CD4-positive, alpha-beta T cell (primary cell): ENCODE data around the gene PHKB. TPM values are rescaled to one million over a fixed set of nuclear protein-coding genes. Genes with fewer than 3 reads are reported as not detected.

Experiments
- ATAC-seq: fragments of 200-7000 bp; cut with Tn5 transposase; one replicate; pipeline ENCODE4 v1.10.0; 2022; ENCODE audit warnings: mild to moderate bottlenecking; ENCODE audit not compliant: poor library complexity
- CTCF ChIA-PET: fragments of 350-600 bp; sonication (Branson Sonifier 250); formaldehyde crosslinking; loops from one replicate; lab custom pipeline; 2021; ENCODE audit warnings: antibody characterized with exemption, inconsistent platforms; lab: Charles Lee
- POLR2A ChIA-PET: fragments of 350-600 bp; sonication (Branson Sonifier 250); formaldehyde crosslinking; loops from one replicate; lab custom pipeline; 2021; ENCODE audit warnings: antibody characterized with exemption, inconsistent platforms; lab: Charles Lee
- DNase-seq, 14 experiments: peaks; one replicate each; pipeline ENCODE4 v3.0.0-alpha.2; 2013 to 2020; ENCODE audit warnings: mixed read lengths in 2 of 14
- H3K27ac ChIP-seq, 2 donors: one replicate each; pipeline versions ENCODE4 v1.5.1 to v1.7.0; 2013; ENCODE audit warnings: low read length in 2 of 2, low read depth in 1 of 2, mild to moderate bottlenecking in 1 of 2
- H3K27me3 ChIP-seq, 2 experiments: 1 replicate in 1 of 2; 2 replicates in 1 of 2; pipeline versions ENCODE4 v1.6.1 to v1.7.0; 2013; ENCODE audit warnings: low read length in 2 of 2, control low read depth in 1 of 2, mild to moderate bottlenecking in 1 of 2, moderate library complexity in 1 of 2; ENCODE audit not compliant: insufficient read depth in 2 of 2, control insufficient read depth in 1 of 2
- H3K36me3 ChIP-seq: one replicate; pipeline ENCODE4 v1.6.1; 2013; ENCODE audit warnings: low read length, control low read depth; ENCODE audit not compliant: insufficient read depth
- H3K4me1 ChIP-seq: one replicate; pipeline ENCODE4 v1.6.1; 2013; ENCODE audit warnings: low read length, control low read depth; ENCODE audit not compliant: insufficient read depth
- H3K4me3 ChIP-seq: one replicate; pipeline ENCODE4 v1.5.1; 2013; ENCODE audit warnings: mild to moderate bottlenecking, low read length, moderate library complexity
- H3K9me3 ChIP-seq, 2 experiments: 1 replicate in 1 of 2; 2 replicates in 1 of 2; pipeline versions ENCODE4 v1.6.1 to v1.7.0; 2013; ENCODE audit warnings: low read length in 2 of 2, mild to moderate bottlenecking in 2 of 2, control low read depth in 1 of 2, moderate library complexity in 1 of 2; ENCODE audit not compliant: control insufficient read depth in 1 of 2, insufficient read depth in 1 of 2
- H3K27ac Mint-ChIP-seq: one replicate; pipeline ENCODE4 v1.8.0; 2020; ENCODE audit warnings: mixed read lengths
- H3K27me3 Mint-ChIP-seq: one replicate; pipeline ENCODE4 v1.8.0; 2021; ENCODE audit warnings: mixed read lengths
- H3K36me3 Mint-ChIP-seq: one replicate; pipeline ENCODE4 v1.8.0; 2021; ENCODE audit warnings: low read depth, mixed read lengths
- H3K4me1 Mint-ChIP-seq: one replicate; pipeline ENCODE4 v1.8.0; 2021; ENCODE audit warnings: low read depth, mixed read lengths
- H3K4me3 Mint-ChIP-seq: one replicate; pipeline ENCODE4 v1.8.0; 2020; ENCODE audit warnings: mild to moderate bottlenecking, mixed read lengths
- H3K9me3 Mint-ChIP-seq: one replicate; pipeline ENCODE4 v1.8.0; 2020; ENCODE audit warnings: mixed read lengths
- intact Hi-C, 2 experiments: fragments of 100-400 bp; cut with DNase I in 1 of 2; cut with micrococcal nuclease in 1 of 2; formaldehyde crosslinking; loops; one replicate each; pipeline versions ENCODE4 v1.15.1 to v1.9.0; 2023 to 2025; cut with DNase I, micrococcal nuclease
- total RNA-seq, 174 experiments: library from RNA in 2 of 174; stranded (reverse) in 2 of 174; gene quantifications; one replicate each; pipeline ENCODE4 v1.2.3 and lab custom pipeline; 2021 to 2026
- TF ChIP-seq, protein P1 (sequence below): fragments of 200-600 bp; IDR thresholded peaks from one replicate; pipeline ENCODE4 v1.8.0; 2022; ENCODE audit warnings: antibody characterized with exemption, mild to moderate bottlenecking

Gene PHKB
- total RNA-seq, 2 experiments from 2014 or later: 28.8 to 31.3 TPM

DNA sequence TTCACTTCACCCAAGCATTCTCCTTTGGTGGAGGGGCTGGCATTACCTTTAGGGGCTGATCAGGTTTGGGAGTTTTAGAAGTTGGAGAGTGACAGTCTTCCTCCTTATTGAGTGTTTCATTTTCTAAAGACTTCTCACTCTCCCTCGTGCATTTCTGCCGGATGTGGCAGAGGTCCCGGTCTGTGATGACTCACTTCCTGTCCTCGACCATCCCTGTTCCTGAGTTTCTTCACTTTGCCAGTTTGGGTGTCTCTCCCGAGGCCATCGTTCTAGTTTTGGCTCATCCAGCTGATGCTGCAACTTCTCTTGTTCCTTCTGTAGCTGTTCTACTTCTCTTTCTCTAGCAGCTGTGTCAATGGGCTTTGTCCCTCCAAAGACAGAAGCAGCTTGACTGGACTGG lies 104.3 kb downstream of the PHKB start:
- Mint-ChIP-seq H3K36me3 (peaks cover 92% of the 10 kb centered on the region), H3K27ac (peak overlapping the region; percentile 22), H3K4me1 (peaks cover 56% of the 10 kb centered on the region), H3K27me3 (no peaks in the 10 kb centered on the region), H3K9me3 (peaks cover 14% of the 10 kb centered on the region), H3K4me3 (no peak overlapping the region)
- no peak for ATAC-seq
- no peaks in the 10 kb centered on the region for H3K27me3 ChIP-seq
- ChIA-PET CTCF (no interaction called here), POLR2A (no interaction called here)
- DNase-seq: peak in 4 of 14 experiments; percentile 26 to 72 (median 48)
- TF ChIP-seq, protein P1, sequence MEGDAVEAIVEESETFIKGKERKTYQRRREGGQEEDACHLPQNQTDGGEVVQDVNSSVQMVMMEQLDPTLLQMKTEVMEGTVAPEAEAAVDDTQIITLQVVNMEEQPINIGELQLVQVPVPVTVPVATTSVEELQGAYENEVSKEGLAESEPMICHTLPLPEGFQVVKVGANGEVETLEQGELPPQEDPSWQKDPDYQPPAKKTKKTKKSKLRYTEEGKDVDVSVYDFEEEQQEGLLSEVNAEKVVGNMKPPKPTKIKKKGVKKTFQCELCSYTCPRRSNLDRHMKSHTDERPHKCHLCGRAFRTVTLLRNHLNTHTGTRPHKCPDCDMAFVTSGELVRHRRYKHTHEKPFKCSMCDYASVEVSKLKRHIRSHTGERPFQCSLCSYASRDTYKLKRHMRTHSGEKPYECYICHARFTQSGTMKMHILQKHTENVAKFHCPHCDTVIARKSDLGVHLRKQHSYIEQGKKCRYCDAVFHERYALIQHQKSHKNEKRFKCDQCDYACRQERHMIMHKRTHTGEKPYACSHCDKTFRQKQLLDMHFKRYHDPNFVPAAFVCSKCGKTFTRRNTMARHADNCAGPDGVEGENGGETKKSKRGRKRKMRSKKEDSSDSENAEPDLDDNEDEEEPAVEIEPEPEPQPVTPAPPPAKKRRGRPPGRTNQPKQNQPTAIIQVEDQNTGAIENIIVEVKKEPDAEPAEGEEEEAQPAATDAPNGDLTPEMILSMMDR: no peak
- H3K36me3 ChIP-seq: no peaks in the 10 kb centered on the region
- intact Hi-C loops: no loop called here
- peak overlapping the region; percentile 8 for H3K4me3 ChIP-seq
- peaks cover 16% of the 10 kb centered on the region for H3K4me1 ChIP-seq
- peak overlapping the region in 1 of 2 donors; percentile 32 for H3K27ac ChIP-seq
- H3K9me3 ChIP-seq: peaks cover 0 to 7% of the 10 kb centered on the region in 2 experiments

- no peak for DNase-seq
- peaks cover 88% of the 10 kb centered on the region for H3K36me3 Mint-ChIP-seq
- ATAC-seq: no peak
- intact Hi-C loops: no loop called here
- Histone ChIP-seq H3K4me1 (peaks cover 24% of the 10 kb centered on the region), H3K4me3 (no peak overlapping the region), H3K36me3 (no peaks in the 10 kb centered on the region), H3K27ac (no peak overlapping the region), H3K9me3 (peaks cover 0 to 4% of the 10 kb centered on the region in 2 experiments), H3K27me3 (no peaks in the 10 kb centered on the region)
- CTCF ChIA-PET: no interaction called here
- POLR2A ChIA-PET: interaction anchor here (1.5 kb wide), 1 partner anchor 19 kb away, joined by 5 read pairs; no protein-coding TSS in a partner anchor
- peaks cover 59% of the 10 kb centered on the region for H3K4me1 Mint-ChIP-seq
- TF ChIP-seq, protein P1: no peak
- H3K4me3 Mint-ChIP-seq: peak overlapping the region; percentile 58
- H3K27me3 Mint-ChIP-seq: no peaks in the 10 kb centered on the region
- H3K9me3 Mint-ChIP-seq: peaks cover 14% of the 10 kb centered on the region
- H3K27ac Mint-ChIP-seq: peak overlapping the region; percentile 63
Measured at GRCh38 chr16:47567321-47567720, 106.2 kb downstream of the PHKB start.

GRCh38 chr16:47568351-47568750 lies 107.2 kb downstream of the PHKB start:
- peaks cover 66% of the 10 kb centered on the region for H3K4me1 Mint-ChIP-seq
- H3K36me3 Mint-ChIP-seq: peaks cover 84% of the 10 kb centered on the region
- Histone ChIP-seq H3K4me3 (no peak overlapping the region), H3K27me3 (no peaks in the 10 kb centered on the region), H3K27ac (peak overlapping the region in 1 of 2 donors; percentile 2), H3K4me1 (peaks cover 31% of the 10 kb centered on the region), H3K36me3 (no peaks in the 10 kb centered on the region), H3K9me3 (peaks cover 0 to 7% of the 10 kb centered on the region in 2 experiments)
- ChIA-PET CTCF (no interaction called here), POLR2A (interaction anchor here (1.5 kb wide), 1 partner anchor 18 kb away, joined by 5 read pairs; no protein-coding TSS in a partner anchor)
- DNase-seq (peak in 3 of 14 experiments; percentile 21 to 70 (median 35)), ATAC-seq (no peak)
- H3K27me3 Mint-ChIP-seq: no peaks in the 10 kb centered on the region
- TF ChIP-seq, protein P1: no peak
- peak overlapping the region; percentile 58 for H3K4me3 Mint-ChIP-seq
- peaks cover 11% of the 10 kb centered on the region for H3K9me3 Mint-ChIP-seq
- intact Hi-C loops: no loop called here
- H3K27ac Mint-ChIP-seq: peak overlapping the region; percentile 63
